IPS-15b (cell line): Measurements from ENCODE around the gene RCAN2.

Experiments
- H3K27me3 ChIP-seq: one replicate; pipeline ENCODE4 v1.6.1; 2013; ENCODE audit warnings: low read length; ENCODE audit not compliant: control insufficient read depth, insufficient read depth
- H3K36me3 ChIP-seq: one replicate; pipeline ENCODE4 v1.6.1; 2013; ENCODE audit warnings: low read length; ENCODE audit not compliant: control insufficient read depth, insufficient read depth
- H3K4me1 ChIP-seq: one replicate; pipeline ENCODE4 v1.6.1; 2013; ENCODE audit warnings: mild to moderate bottlenecking, low read length; ENCODE audit not compliant: control insufficient read depth, insufficient read depth
- H3K4me3 ChIP-seq: one replicate; pipeline ENCODE4 v1.5.1; 2013; ENCODE audit warnings: low read depth, low read length
- H3K9ac ChIP-seq: one replicate; pipeline ENCODE4 v1.6.1; 2013; ENCODE audit warnings: low read depth, mild to moderate bottlenecking, low read length
- H3K9me3 ChIP-seq: one replicate; pipeline ENCODE4 v1.6.1; 2013; ENCODE audit warnings: mild to moderate bottlenecking, low read length; ENCODE audit not compliant: control insufficient read depth, insufficient read depth

The RCAN2 gene

GRCh38 chr6:46376562-46377061 lies 114.6 kb downstream of the RCAN2 start:
- no peaks in the 10 kb centered on the region for H3K36me3 ChIP-seq
- no peak overlapping the region for H3K9ac ChIP-seq
- no peak overlapping the region for H3K4me3 ChIP-seq
- H3K4me1 ChIP-seq = no peaks in the 10 kb centered on the region
- H3K9me3 ChIP-seq = no peaks in the 10 kb centered on the region
- H3K27me3 ChIP-seq = no peaks in the 10 kb centered on the region

- Histone ChIP-seq H3K36me3 (no peaks in the 10 kb centered on the region), H3K4me1 (no peaks in the 10 kb centered on the region), H3K27me3 (no peaks in the 10 kb centered on the region), H3K4me3 (no peak overlapping the region), H3K9me3 (no peaks in the 10 kb centered on the region), H3K9ac (no peak overlapping the region)
These were observed 120.6 kb downstream of the RCAN2 start for GRCh38 chr6:46370622-46371021.

GRCh38 chr6:46368169-46368536 lies 123.1 kb downstream of the RCAN2 start:
- Histone ChIP-seq H3K4me3 (no peak overlapping the region), H3K9ac (no peak overlapping the region), H3K36me3 (no peaks in the 10 kb centered on the region), H3K9me3 (no peaks in the 10 kb centered on the region), H3K4me1 (no peaks in the 10 kb centered on the region), H3K27me3 (no peaks in the 10 kb centered on the region)

GRCh38 chr6:46367354-46368168 lies 123.7 kb downstream of the RCAN2 start:
- H3K9ac ChIP-seq = no peak overlapping the region
- H3K4me1 ChIP-seq = no peaks in the 10 kb centered on the region
- no peaks in the 10 kb centered on the region for H3K27me3 ChIP-seq
- H3K9me3 ChIP-seq = no peaks in the 10 kb centered on the region
- H3K4me3 ChIP-seq = no peak overlapping the region
- no peaks in the 10 kb centered on the region for H3K36me3 ChIP-seq

GRCh38 chr6:46366190-46366900 lies 124.9 kb downstream of the RCAN2 start:
- Histone ChIP-seq H3K9me3 (no peaks in the 10 kb centered on the region), H3K4me1 (no peaks in the 10 kb centered on the region), H3K36me3 (no peaks in the 10 kb centered on the region), H3K4me3 (no peak overlapping the region), H3K27me3 (no peaks in the 10 kb centered on the region), H3K9ac (no peak overlapping the region)

- no peak overlapping the region for H3K9ac ChIP-seq
- H3K36me3 ChIP-seq = no peaks in the 10 kb centered on the region
- H3K4me1 ChIP-seq = peaks cover 7% of the 10 kb centered on the region
- H3K4me3 ChIP-seq = no peak overlapping the region
- H3K27me3 ChIP-seq = no peaks in the 10 kb centered on the region
- H3K9me3 ChIP-seq = no peaks in the 10 kb centered on the region
These were observed 133.7 kb downstream of the RCAN2 start for GRCh38 chr6:46357591-46357990.

- Histone ChIP-seq H3K36me3 (no peaks in the 10 kb centered on the region), H3K9me3 (no peaks in the 10 kb centered on the region), H3K27me3 (no peaks in the 10 kb centered on the region), H3K9ac (no peak overlapping the region), H3K4me1 (peaks cover 7% of the 10 kb centered on the region), H3K4me3 (no peak overlapping the region)
These were observed 134.7 kb downstream of the RCAN2 start for GRCh38 chr6:46356543-46356942.

GRCh38 chr6:46353528-46353927 lies 137.7 kb downstream of the RCAN2 start:
- H3K27me3 ChIP-seq = no peaks in the 10 kb centered on the region
- H3K9me3 ChIP-seq = no peaks in the 10 kb centered on the region
- H3K4me1 ChIP-seq = peaks cover 5% of the 10 kb centered on the region
- no peak overlapping the region for H3K4me3 ChIP-seq
- no peaks in the 10 kb centered on the region for H3K36me3 ChIP-seq
- no peak overlapping the region for H3K9ac ChIP-seq

- Histone ChIP-seq H3K9me3 (no peaks in the 10 kb centered on the region), H3K27me3 (no peaks in the 10 kb centered on the region), H3K36me3 (no peaks in the 10 kb centered on the region), H3K9ac (no peak overlapping the region), H3K4me3 (no peak overlapping the region), H3K4me1 (no peaks in the 10 kb centered on the region)
These were observed 138.5 kb downstream of the RCAN2 start for GRCh38 chr6:46352541-46353268.

GRCh38 chr6:46350714-46351113 lies 140.5 kb downstream of the RCAN2 start:
- no peaks in the 10 kb centered on the region for H3K9me3 ChIP-seq
- H3K27me3 ChIP-seq = no peaks in the 10 kb centered on the region
- H3K9ac ChIP-seq = no peak overlapping the region
- no peaks in the 10 kb centered on the region for H3K36me3 ChIP-seq
- no peak overlapping the region for H3K4me3 ChIP-seq
- no peaks in the 10 kb centered on the region for H3K4me1 ChIP-seq

- no peaks in the 10 kb centered on the region for H3K36me3 ChIP-seq
- H3K9ac ChIP-seq = no peak overlapping the region
- H3K4me3 ChIP-seq = no peak overlapping the region
- no peaks in the 10 kb centered on the region for H3K9me3 ChIP-seq
- no peaks in the 10 kb centered on the region for H3K27me3 ChIP-seq
- no peaks in the 10 kb centered on the region for H3K4me1 ChIP-seq
These were observed 143.6 kb downstream of the RCAN2 start for GRCh38 chr6:46347669-46348068.
